HCT116 (cell line): ENCODE measurements around the gene TMEM60. TPM values are rescaled to one million over a fixed set of nuclear protein-coding genes. Genes with fewer than 3 reads are reported as not detected.

ENCODE experiments used
- ATAC-seq: fragments of 200-7000 bp; cut with Tn5 transposase; 2 replicates; pipeline ENCODE4 v1.9.1; 2020; ENCODE audit warnings: mild to moderate bottlenecking, moderate library complexity
- BruUV-seq: library from RNA; stranded (reverse); fragments of 400-500 nt; replicated peaks from 2 replicates; lab custom pipeline; 2021; lab: Mats Ljungman, UMichigan
- CTCF ChIA-PET: fragments of 300-600 bp; sonication (Branson Sonifier 250); formaldehyde crosslinking; loops from one replicate; lab custom pipeline; 2021; ENCODE audit warnings: antibody characterized with exemption; lab: Charles Lee
- POLR2A ChIA-PET: fragments of 300-600, 350-600 bp; sonication (Branson Sonifier 250); formaldehyde crosslinking; loops from one replicate; lab custom pipeline; 2021; ENCODE audit warnings: antibody characterized with exemption; lab: Charles Lee
- RAD21 ChIA-PET, 2 experiments: fragments of 300-600 bp; sonication (Branson Sonifier 250); formaldehyde crosslinking; loops; one replicate each; lab custom pipeline; 2023; ENCODE audit warnings: low total read pairs in 2 of 2; ENCODE audit not compliant: uncharacterized antibody in 2 of 2, unreplicated experiment in 2 of 2, low non-redundant PET in 1 of 2; lab: Charles Lee
- DNase-seq: peaks from one replicate; pipeline ENCODE4 v3.0.0-alpha.2; 2010; ENCODE audit warnings: low read depth, low spot score
- H2AFZ ChIP-seq: fragments of 200-600 bp; shearing (Covaris generic), sonication (generic); 2 replicates; pipeline ENCODE4 v1.6.1; 2017; ENCODE audit warnings: low read depth, mixed run types, mixed read lengths, antibody characterized with exemption, low read length; ENCODE audit not compliant: poor library complexity, severe bottlenecking
- H3K27ac ChIP-seq: 2 replicates; pipeline ENCODE4 v1.5.1; 2012; ENCODE audit warnings: low read depth, low read length
- H3K27me3 ChIP-seq: fragments of 200-600 bp; sonication (generic); 2 replicates; pipeline ENCODE4 v1.6.1; 2016; ENCODE audit warnings: mixed run types, low read length, mixed read lengths; ENCODE audit not compliant: insufficient read depth
- H3K36me3 ChIP-seq, 2 experiments: fragments of 200-500 bp in 1 of 2; fragments of 200-600 bp in 1 of 2; sonication (Bioruptor generic) in 1 of 2; sonication (generic) in 1 of 2; 2 replicates each; pipeline versions ENCODE4 v1.5.1 to v1.6.1; 2014 to 2016; ENCODE audit warnings: low read length in 2 of 2, inconsistent platforms in 1 of 2, mixed read lengths in 1 of 2, mixed run types in 1 of 2; ENCODE audit not compliant: insufficient read depth in 2 of 2, control insufficient read depth in 1 of 2
- H3K4me1 ChIP-seq, 2 experiments: fragments of 200-600 bp in 1 of 2; sonication (generic) in 1 of 2; 2 replicates each; pipeline versions ENCODE4 v1.5.1 to v1.6.1; 2012 to 2017; ENCODE audit warnings: low read length in 2 of 2, inconsistent platforms in 1 of 2, mild to moderate bottlenecking in 1 of 2, mixed read lengths in 1 of 2, mixed run types in 1 of 2, moderate library complexity in 1 of 2; ENCODE audit not compliant: insufficient read depth in 2 of 2, control insufficient read depth in 1 of 2
- H3K4me2 ChIP-seq: fragments of 200-600 bp; sonication (generic); 2 replicates; pipeline ENCODE4 v1.6.1; 2017; ENCODE audit warnings: mixed run types, low read length, mixed read lengths
- H3K4me3 ChIP-seq, 2 experiments: fragments of 200-600 bp in 1 of 2; sonication (generic) in 1 of 2; replicated peaks in 1 of 2; 2 replicates each; pipeline ENCODE4 v1.5.1; 2011 to 2016; ENCODE audit warnings: low read length in 2 of 2, control low read depth in 1 of 2, low read depth in 1 of 2, mild to moderate bottlenecking in 1 of 2, mixed read lengths in 1 of 2, mixed run types in 1 of 2
- H3K79me2 ChIP-seq: fragments of 200-600 bp; sonication (generic); 2 replicates; pipeline ENCODE4 v1.6.1; 2017; ENCODE audit warnings: mild to moderate bottlenecking, mixed run types, low read length, moderate library complexity, mixed read lengths; ENCODE audit not compliant: insufficient read depth
- H3K9ac ChIP-seq: fragments of 200-600 bp; sonication (generic); 2 replicates; pipeline ENCODE4 v1.6.1; 2016; ENCODE audit warnings: low read length, mixed read lengths
- H3K9me2 ChIP-seq: fragments of 200-600 bp; sonication (generic), shearing (Covaris generic); 2 replicates; pipeline ENCODE4 v1.6.1; 2017; ENCODE audit warnings: mixed run types, mild to moderate bottlenecking, moderate library complexity; ENCODE audit not compliant: insufficient read depth
- H3K9me3 ChIP-seq, 2 experiments: fragments of 200-500 bp in 1 of 2; fragments of 200-600 bp in 1 of 2; sonication (Bioruptor generic) in 1 of 2; sonication (generic) in 1 of 2; 2 replicates each; pipeline ENCODE4 v1.6.1; 2014 to 2017; ENCODE audit warnings: low read length in 2 of 2, mixed read lengths in 2 of 2, inconsistent platforms in 1 of 2, low read depth in 1 of 2, mild to moderate bottlenecking in 1 of 2, mixed run types in 1 of 2, moderate library complexity in 1 of 2; ENCODE audit not compliant: control insufficient read depth in 1 of 2, insufficient read depth in 1 of 2
- H4K20me1 ChIP-seq: fragments of 200-600 bp; sonication (generic), shearing (Covaris generic); 2 replicates; pipeline ENCODE4 v1.6.1; 2017; ENCODE audit warnings: mixed run types, mild to moderate bottlenecking, moderate library complexity; ENCODE audit not compliant: insufficient read depth
- CBX3 ChIP-seq: IDR thresholded peaks from 2 replicates; pipeline ENCODE4 v1.6.1; 2012; ENCODE audit warnings: low read depth
- CEBPB ChIP-seq: IDR thresholded peaks from 2 replicates; pipeline ENCODE4 v1.6.1; 2012; ENCODE audit warnings: low read depth
- CTCF ChIP-seq, 3 experiments: fragments of 200-600 bp in 1 of 3; sonication (generic) in 1 of 3; IDR thresholded peaks in 2 of 3; conservative IDR thresholded peaks in 1 of 3; 2 replicates each; pipeline ENCODE4 v1.5.1; 2012 to 2017; ENCODE audit warnings: low read depth in 2 of 3, low read length in 2 of 3, antibody characterized with exemption in 1 of 3, borderline replicate concordance in 1 of 3, control low read depth in 1 of 3, mild to moderate bottlenecking in 1 of 3, mixed read lengths in 1 of 3, mixed run types in 1 of 3, moderate library complexity in 1 of 3; ENCODE audit not compliant: insufficient read depth in 1 of 3
- EGR1 ChIP-seq: IDR thresholded peaks from 2 replicates; pipeline ENCODE4 v1.6.1; 2012; ENCODE audit warnings: low read depth
- ELF1 ChIP-seq: IDR thresholded peaks from 2 replicates; pipeline ENCODE4 v1.6.1; 2012; ENCODE audit warnings: low read depth, borderline replicate concordance
- EZH2 ChIP-seq: fragments of 200-600 bp; sonication (generic); IDR thresholded peaks from 2 replicates; pipeline ENCODE4 v1.6.1; 2017; ENCODE audit warnings: antibody characterized with exemption, mixed run types
- EZH2phosphoT487 ChIP-seq: fragments of 200-600 bp; IDR thresholded peaks from 2 replicates; pipeline ENCODE4 v1.6.1; 2018; ENCODE audit warnings: antibody characterized with exemption, borderline replicate concordance
- FOSL1 ChIP-seq: IDR thresholded peaks from 2 replicates; pipeline ENCODE4 v1.6.1; 2012; ENCODE audit warnings: low read depth
- JUND ChIP-seq: IDR thresholded peaks from 2 replicates; pipeline ENCODE4 v1.6.1; 2012
- MAX ChIP-seq: IDR thresholded peaks from 2 replicates; pipeline ENCODE4 v1.6.1; 2012
- POLR2A ChIP-seq: IDR thresholded peaks from 2 replicates; pipeline ENCODE4 v1.7.0; 2011; ENCODE audit warnings: borderline replicate concordance; ENCODE audit not compliant: insufficient read depth, insufficient read length; ENCODE audit errors: extremely low read depth
- POLR2AphosphoS5 ChIP-seq: IDR thresholded peaks from 2 replicates; pipeline ENCODE4 v1.6.1; 2011; ENCODE audit warnings: mild to moderate bottlenecking, low read depth, low read length, moderate library complexity
- RAD21 ChIP-seq: IDR thresholded peaks from 2 replicates; pipeline ENCODE4 v1.6.1; 2012; ENCODE audit warnings: low read depth, mild to moderate bottlenecking
- SIN3A ChIP-seq: IDR thresholded peaks from 2 replicates; pipeline ENCODE4 v1.6.1; 2012; ENCODE audit warnings: low read depth
- SP1 ChIP-seq: IDR thresholded peaks from 2 replicates; pipeline ENCODE4 v1.6.1; 2012; ENCODE audit warnings: low read depth
- TCF7L2 ChIP-seq: IDR thresholded peaks from 2 replicates; pipeline ENCODE4 v1.7.0; 2011; ENCODE audit warnings: borderline replicate concordance, inconsistent platforms; ENCODE audit not compliant: insufficient read depth, insufficient read length; ENCODE audit errors: extremely low read depth
- YY1 ChIP-seq: IDR thresholded peaks from 2 replicates; pipeline ENCODE4 v1.6.1; 2011; ENCODE audit warnings: low read length, low read depth, moderate library complexity, mild to moderate bottlenecking; ENCODE audit not compliant: insufficient replicate concordance; ENCODE audit errors: extremely low read depth
- ZFX ChIP-seq: fragments of 450-650 bp; IDR thresholded peaks from 2 replicates; pipeline ENCODE4 v1.6.1; 2017
- ZNF274 ChIP-seq: fragments of 200-500 bp; sonication (Bioruptor generic); IDR thresholded peaks from 2 replicates; pipeline ENCODE4 v1.6.1; 2014; ENCODE audit warnings: mild to moderate bottlenecking, low read depth, low read length, inconsistent platforms
- intact Hi-C: fragments of 100-400 bp; cut with micrococcal nuclease; formaldehyde crosslinking; loops from 2 replicates; pipeline ENCODE4 v1.10.0; 2022
- total RNA-seq: library from RNA; stranded (reverse); gene quantifications from one replicate; pipeline ENCODE4 v1.2.1, GENCODE V29; 2021; ENCODE audit not compliant: unreplicated experiment

The TMEM60 gene
- total RNA-seq, 1 experiment from 2014 or later, result 10.3 TPM

- H3K27ac ChIP-seq, result no peak overlapping the region
- peaks cover 5% of the 10 kb centered on the region for H3K79me2 ChIP-seq
- CTCF ChIA-PET, result no interaction called here
- DNase-seq (no peak), ATAC-seq (no peak)
- no peak overlapping the region for H3K4me3 ChIP-seq
- no peaks in the 10 kb centered on the region for H3K36me3 ChIP-seq
- H3K4me2 ChIP-seq, result no peak overlapping the region
- no peaks in the 10 kb centered on the region for H3K27me3 ChIP-seq
- POLR2A ChIA-PET, result no interaction called here
- intact Hi-C loops, result no loop called here
- H2AFZ ChIP-seq, result no peak overlapping the region
- peaks cover 13 to 18% of the 10 kb centered on the region in 2 experiments for H3K4me1 ChIP-seq
- H3K9me3 ChIP-seq, result no peaks in the 10 kb centered on the region
- H4K20me1 ChIP-seq, result no peaks in the 10 kb centered on the region
- no TSS peak for BruUV-seq
- no peaks in the 10 kb centered on the region for H3K9me2 ChIP-seq
- RAD21 ChIA-PET, result no interaction called here
- TF ChIP-seq CBX3 (no peak), SP1 (no peak), TCF7L2 (no peak), ZFX (no peak), YY1 (no peak), CEBPB (no peak), EZH2phosphoT487 (no peak), EZH2 (no peak), ZNF274 (no peak), POLR2AphosphoS5 (no peak), CTCF (IDR thresholded peaks at IDR 0.05 in 2 of 3, conservative IDR thresholded peaks at IDR 0.05 in 1 of 3; ENCODE audit: borderline replicate concordance in 1 of 3, insufficient read depth in 1 of 3, low read depth in 2 of 3, low read length in 2 of 3) (no peak), ELF1 (no peak), FOSL1 (no peak), RAD21 (no peak), JUND (no peak), SIN3A (no peak), MAX (no peak), POLR2A (no peak), EGR1 (no peak)
- TF ChIP-seq, all 23 proteins: peak for 0
- no peak overlapping the region for H3K9ac ChIP-seq
Measured at GRCh38 chr7:77831481-77831880, 33.2 kb upstream of the TMEM60 start.
